Erythroblast (primary cell): Measurements from ENCODE around the gene PPCDC.
"Not testable (repeated sequence)": the region's sequence is repeated elsewhere in the genome, so short reads cannot be mapped to it uniquely, and the experiment has no call there.

Source experiments
- DNase-seq, 2 experiments: peaks; one replicate each; lab custom pipeline; 2025; lab: John Stamatoyannopoulos, UW
- GATA1 ChIP-seq: IDR thresholded peaks from 2 replicates; pipeline ENCODE4 v1.6.1; 2011; ENCODE audit warnings: low read depth, mild to moderate bottlenecking, control low read depth, low read length, moderate library complexity
- POLR2A ChIP-seq: IDR thresholded peaks from 2 replicates; pipeline ENCODE4 v1.6.1; 2011; ENCODE audit warnings: mild to moderate bottlenecking, low read length

The PPCDC gene

DNA sequence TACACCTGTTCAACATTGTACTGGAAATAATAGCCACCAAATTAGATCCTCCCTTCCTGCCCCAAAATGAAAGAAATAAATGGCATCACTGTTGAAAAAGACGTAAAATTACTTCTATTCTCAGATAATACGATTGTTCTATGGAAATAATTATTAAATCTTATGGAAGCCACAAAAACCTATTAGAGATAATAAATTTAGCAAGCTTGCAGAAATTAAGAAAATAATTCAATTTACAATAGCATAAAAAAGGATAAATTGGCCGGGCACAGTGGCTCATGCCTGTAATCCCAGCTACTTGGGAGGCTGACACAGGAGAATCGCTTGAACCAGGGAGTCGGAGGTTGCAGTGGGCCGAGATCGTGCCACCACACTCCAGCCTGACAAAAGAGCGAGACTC is 57.8 kb downstream of the PPCDC start:
- no peak for DNase-seq
- TF ChIP-seq POLR2A (no peak), GATA1 (no peak)

DNA sequence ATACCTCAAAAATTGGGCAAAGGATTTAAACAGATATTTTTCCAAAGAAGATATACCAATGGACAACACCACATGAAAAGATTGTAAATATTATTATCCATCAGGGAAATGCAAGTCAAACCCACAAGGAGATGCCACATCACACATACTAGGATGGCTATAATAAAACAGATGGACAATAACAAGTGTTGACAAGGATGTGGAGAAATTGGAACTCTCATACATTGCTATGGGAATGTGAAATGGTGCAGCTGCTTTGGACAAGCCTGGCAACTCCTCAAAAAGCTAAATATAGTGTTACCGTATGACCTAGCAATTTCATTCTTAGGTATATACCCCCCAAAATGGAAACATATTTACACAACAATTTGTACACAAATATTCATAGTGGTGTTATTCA is 59.3 kb downstream of the PPCDC start:
- TF ChIP-seq GATA1, result no peak
- no peak for TF ChIP-seq POLR2A
- no peak for DNase-seq

DNA sequence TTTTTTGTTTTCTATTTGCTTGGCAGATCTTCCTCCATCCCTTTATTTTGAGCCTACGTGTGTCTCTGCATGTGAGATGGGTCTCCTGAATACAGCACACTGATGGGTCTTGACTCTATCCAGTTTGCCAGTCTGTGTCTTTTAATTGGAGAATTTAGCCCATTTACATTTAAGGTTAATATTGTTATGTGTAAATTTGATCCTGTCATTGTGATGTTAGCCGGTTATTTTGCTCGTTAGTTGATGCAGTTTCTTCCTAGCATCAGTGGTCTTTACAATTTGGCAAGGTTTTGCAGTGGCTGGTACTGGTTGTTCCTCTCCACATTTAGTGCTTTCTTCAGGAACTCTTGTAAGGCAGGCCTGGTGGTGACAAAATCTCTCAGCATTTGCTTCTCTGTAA is 62.3 kb downstream of the PPCDC start:
- not testable (repeated sequence) for DNase-seq

DNA sequence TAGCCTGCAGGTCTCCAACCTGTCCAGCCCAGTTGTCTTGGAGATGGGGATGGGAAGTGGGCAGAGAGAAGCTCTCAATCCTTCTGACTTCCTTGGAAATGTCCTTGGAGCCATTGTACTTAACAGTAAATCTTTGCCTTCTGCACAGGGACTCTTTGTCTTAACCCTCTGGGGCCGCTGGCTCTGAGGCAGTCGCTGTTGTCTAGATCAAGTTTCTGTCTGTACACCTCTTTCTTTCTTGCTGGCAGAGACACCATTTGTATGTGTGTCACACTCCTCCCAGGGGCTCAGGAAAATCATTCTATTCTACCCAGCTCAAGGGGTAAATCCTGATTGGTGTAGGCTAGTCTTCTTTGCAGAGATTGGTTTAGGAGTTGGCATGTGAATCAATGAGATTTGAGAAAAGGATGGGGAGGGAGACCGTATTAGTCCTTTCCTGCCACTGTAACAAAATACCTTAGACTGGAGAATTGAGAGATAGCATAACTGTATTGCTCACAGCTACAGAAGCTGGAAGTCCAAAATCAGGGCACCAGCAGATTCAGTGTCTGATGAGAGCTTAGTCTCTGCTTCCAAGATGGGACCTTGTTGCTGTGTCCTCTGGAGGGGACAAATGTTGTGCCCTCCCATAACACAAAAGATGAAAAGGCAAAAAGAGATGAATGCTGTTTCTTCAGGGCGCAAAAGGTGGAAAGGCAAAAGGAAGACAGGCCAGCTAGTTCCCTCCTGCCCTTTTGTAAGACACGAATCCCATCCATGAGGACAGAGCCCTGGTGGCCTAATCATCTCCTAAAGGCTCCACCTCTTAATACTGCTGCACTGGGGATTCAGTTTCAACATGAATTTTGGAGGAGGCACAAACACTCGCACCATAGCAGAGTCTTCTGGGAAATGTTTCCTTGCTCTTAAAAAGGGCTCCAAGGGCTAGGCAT is 66.3 kb downstream of the PPCDC start:
- no peak for DNase-seq
- TF ChIP-seq POLR2A (no peak), GATA1 (no peak)

DNA sequence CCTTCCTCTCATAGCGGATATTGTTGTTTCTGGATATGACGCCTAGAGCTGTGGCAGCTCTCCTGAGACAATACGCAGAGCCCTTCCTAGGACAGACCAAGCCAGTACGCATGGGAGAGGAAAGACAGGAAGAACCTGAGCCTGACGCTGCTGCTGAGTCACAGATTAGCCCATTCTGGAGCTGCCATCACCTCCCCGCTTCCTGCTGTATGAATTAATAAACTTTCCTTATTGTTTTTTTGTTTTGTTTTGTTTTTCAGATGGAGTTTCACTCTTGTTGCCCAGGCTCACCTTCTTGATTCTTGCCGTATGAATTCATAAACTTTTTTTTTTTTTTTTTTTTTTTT is 67.0 kb downstream of the PPCDC start:
- DNase-seq, result no peak
- TF ChIP-seq POLR2A (no peak), GATA1 (no peak)

DNA sequence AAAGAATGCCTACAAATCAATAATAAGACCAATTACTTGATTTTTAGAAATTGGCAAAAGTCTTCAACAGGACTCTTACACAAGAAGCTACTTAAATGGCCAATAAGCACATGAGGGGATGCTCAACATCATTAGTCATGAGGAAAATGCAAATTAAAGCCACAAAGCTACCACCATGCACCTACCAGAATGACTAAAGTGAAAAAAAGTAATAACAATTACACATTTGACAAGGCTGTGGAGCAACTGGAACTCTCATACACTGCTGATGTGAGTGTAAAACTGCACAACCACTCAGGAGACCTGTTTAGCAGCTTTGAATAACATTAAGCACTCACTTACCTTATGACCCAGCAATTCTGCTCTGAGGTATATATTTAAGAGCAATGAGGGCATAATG is 68.4 kb downstream of the PPCDC start:
- DNase-seq, result no peak
- no peak for TF ChIP-seq GATA1

DNA sequence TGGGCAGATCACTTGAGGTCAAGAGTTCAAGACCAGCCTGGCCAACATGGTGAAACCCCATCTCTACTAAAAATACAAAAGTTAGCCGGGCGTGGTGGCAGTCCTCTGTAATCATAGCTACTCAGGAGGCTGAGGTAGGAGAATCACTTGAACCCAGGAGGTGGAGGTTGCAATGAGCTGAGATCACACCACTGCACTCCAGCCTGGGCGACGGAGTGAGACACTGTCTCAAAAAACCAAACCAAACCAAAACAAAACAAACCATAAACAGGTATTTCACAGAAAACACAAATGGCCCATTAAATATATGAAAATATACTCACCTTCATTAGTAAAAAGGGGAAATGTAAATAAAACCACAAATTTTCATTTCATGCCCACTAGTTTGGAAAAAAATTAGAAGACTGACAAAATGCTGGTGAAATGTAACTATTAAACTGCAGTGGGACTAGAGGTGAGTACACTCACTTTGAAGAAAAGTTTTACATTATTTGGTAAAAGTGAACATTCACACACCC is 71.6 kb downstream of the PPCDC start:
- DNase-seq, result not testable (repeated sequence)

DNA sequence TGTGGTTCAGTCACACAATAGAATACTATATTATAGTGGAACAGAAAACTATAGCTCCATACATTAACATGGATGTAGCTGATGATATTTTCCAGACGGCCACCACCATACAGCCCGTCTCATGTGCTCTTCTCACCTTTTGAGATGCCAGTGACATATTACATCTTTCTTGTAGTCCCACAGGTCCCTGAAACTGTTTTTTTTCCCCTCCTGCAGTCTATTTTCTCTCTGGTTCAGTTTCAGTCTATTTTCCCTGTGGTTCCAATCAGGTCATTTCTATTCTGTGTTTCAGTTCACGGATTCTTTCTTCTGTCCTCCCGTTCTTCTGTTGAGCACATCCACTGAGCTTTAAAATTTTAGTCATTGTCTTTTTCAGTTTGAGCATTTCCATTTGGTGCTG is 72.2 kb downstream of the PPCDC start:
- no peak for DNase-seq
- TF ChIP-seq GATA1, result no peak
- TF ChIP-seq POLR2A, result no peak

DNA sequence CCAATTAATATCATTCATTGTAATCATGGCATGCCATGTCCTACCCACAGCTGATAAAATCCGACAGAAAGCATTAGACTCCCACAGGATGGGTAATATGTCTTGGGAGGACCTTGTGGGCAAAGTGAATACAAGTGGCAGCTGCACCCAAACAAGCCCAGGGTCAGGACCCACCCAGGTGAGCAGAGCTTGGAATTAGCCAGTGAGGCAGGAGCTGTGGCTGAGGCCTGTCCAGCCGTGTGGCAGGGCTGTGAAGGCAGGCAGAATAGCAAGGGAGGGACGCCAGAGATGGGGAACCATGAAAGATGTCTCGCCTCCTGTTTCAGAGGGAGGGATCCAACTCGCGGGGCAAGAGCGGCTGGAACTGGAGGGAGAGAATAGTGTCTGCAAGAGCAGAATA is 74.5 kb downstream of the PPCDC start:
- TF ChIP-seq POLR2A (no peak), GATA1 (no peak)
- DNase-seq, result no peak

DNA sequence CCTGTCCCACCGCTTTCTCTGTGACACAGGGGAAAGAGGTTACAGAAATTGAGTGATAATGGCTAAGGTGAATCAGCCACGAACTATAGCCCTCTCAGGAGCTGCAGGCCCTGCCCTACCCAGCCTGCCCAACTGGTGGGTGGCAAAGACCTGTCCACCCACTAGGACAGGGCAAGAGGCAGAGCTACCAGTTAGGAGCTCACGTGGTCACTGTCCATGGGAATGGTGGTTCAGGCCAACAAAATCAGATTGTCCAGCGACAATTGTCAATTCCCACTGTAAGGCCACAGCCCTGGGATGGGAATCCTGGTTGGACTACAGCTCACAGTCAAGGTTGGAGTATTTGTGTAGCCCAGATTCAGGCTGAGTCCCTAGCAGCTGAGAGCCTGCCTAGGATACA is 75.0 kb downstream of the PPCDC start:
- no peak for DNase-seq
- TF ChIP-seq GATA1, result no peak
- TF ChIP-seq POLR2A, result no peak
